ENCODE measurements around the gene ZNF350.

ZNF350 gene

DNA sequence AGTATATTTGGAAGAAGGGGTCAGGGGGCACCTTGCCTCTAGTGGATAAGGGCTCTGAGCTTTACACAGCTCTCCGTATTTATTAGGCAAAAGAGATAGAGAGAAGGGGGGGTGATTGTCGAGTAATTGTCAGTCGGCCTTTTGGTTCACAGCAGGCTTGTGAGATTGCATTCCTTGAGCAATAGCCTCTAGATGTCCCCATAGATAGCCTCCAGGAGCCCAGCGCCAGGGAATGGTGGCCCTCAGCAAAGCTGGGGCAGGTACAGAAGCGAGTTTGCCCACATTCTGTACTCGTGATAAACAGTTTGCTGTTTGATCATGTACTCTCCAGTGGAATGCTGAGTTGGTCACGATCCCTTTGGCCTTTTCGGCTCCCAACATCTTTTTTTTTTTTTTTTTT lies 54.7 kb downstream of the ZNF350 start:
- no peak for TF ChIP-seq CTCF (IDR thresholded peaks at IDR 0.05)
- H3K36me3 Mint-ChIP-seq (ENCODE audit: low read depth) = peaks cover 100% of the 10 kb centered on the region
- H3K9me3 Mint-ChIP-seq = peaks cover 98% of the 10 kb centered on the region
- H3K27ac Mint-ChIP-seq = no peak overlapping the region
- peaks cover 14% of the 10 kb centered on the region for H3K4me1 Mint-ChIP-seq
- peaks cover 8% of the 10 kb centered on the region for H3K27me3 Mint-ChIP-seq (ENCODE audit: low read depth, poor library complexity)
- no peak overlapping the region for H3K4me3 Mint-ChIP-seq
- no peak for DNase-seq

DNA sequence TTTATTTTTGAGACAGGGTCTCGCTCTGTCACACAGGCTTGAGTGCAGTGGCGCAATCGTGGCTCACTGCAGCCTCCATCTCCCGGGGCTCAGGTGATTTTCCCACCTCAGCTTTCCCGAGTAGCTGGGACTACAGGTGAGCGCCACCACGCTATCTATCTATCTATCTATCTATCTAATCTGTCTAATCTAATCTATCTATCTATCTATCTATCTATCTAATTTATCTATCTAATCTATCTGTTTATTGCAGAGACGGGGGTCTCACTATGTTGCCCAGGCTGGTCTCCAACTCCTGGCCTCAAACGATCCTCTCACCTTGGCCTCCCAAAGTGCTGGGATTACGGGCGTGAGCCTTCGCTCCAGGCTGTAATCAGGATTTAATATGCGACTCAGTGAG lies 58.8 kb downstream of the ZNF350 start:
- H3K4me3 Mint-ChIP-seq = peak overlapping the region; percentile 99
- no peak for TF ChIP-seq CTCF (IDR thresholded peaks at IDR 0.05)
- peaks cover 15% of the 10 kb centered on the region for H3K27me3 Mint-ChIP-seq (ENCODE audit: low read depth, poor library complexity)
- H3K36me3 Mint-ChIP-seq (ENCODE audit: low read depth) = peaks cover 72% of the 10 kb centered on the region
- H3K4me1 Mint-ChIP-seq = peaks cover 14% of the 10 kb centered on the region
- no peak for DNase-seq
- peaks cover 98% of the 10 kb centered on the region for H3K9me3 Mint-ChIP-seq
- peak overlapping the region; percentile 46 for H3K27ac Mint-ChIP-seq

GRCh38 chr19:51926784-51927741 lies 59.6 kb downstream of the ZNF350 start, which contains the start of gene ZNF613:
TSS of gene ZNF613 (plus strand) at chr19:51927472. CDS start at chr19:51936221, 8,749 bp downstream.
- Mint-ChIP-seq H3K27ac (peak within 1 kb of the TSS; percentile 91), H3K4me1 (peaks cover 14% of the 10 kb centered on the region), H3K9me3 (peaks cover 100% of the 10 kb centered on the region), H3K4me3 (peak within 1 kb of the TSS; percentile 99), H3K36me3 (ENCODE audit: low read depth) (peaks cover 64% of the 10 kb centered on the region), H3K27me3 (ENCODE audit: low read depth, poor library complexity) (peaks cover 18% of the 10 kb centered on the region)
- TF ChIP-seq CTCF (IDR thresholded peaks at IDR 0.05) = no peak
- peak; percentile 76 for DNase-seq

DNA sequence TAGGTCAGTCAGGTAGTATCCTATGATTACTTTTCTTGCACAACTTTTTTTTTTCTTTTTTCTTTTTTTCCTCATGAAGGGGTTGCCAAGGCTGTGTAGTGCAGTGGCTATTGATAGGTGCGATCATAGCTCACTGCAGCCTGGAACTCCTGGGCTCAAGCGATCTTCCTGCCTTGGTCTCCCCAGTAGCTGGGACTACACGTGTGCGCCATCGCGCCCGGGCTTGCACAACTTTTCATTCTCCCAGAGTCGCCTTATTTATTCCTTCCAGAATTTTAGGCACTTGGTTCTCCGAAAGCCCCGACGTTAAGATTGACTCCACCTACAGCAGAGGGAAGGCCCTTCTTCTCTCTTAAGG lies 60.2 kb downstream of the ZNF350 start:
- peaks cover 14% of the 10 kb centered on the region for H3K4me1 Mint-ChIP-seq
- peaks cover 100% of the 10 kb centered on the region for H3K9me3 Mint-ChIP-seq
- peak overlapping the region; percentile 91 for H3K27ac Mint-ChIP-seq
- TF ChIP-seq CTCF (IDR thresholded peaks at IDR 0.05) = no peak
- no peak for DNase-seq
- peaks cover 13% of the 10 kb centered on the region for H3K27me3 Mint-ChIP-seq (ENCODE audit: low read depth, poor library complexity)
- H3K4me3 Mint-ChIP-seq = peak overlapping the region; percentile 99
- peaks cover 57% of the 10 kb centered on the region for H3K36me3 Mint-ChIP-seq (ENCODE audit: low read depth)

DNA sequence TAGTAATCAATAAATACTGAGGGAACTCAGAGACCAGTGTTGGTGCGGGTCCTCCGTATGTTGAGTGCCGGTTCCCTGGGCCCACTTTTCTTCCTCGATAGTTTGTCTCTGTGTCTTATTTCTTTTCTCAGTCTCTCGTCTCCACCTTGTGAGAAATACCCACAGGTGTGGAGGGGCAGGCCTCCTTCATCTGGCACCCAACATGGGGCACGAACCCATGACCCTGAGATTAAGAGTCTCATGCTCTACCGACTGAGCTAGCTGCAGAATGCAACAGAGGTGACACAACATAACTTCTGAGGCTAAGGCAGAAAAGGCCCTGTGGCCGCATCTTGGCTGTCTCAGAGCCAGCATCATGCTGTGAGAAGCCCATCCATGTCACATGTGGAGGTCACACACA lies 64.7 kb downstream of the ZNF350 start:
- Mint-ChIP-seq H3K9me3 (peaks cover 99% of the 10 kb centered on the region), H3K4me3 (no peak overlapping the region), H3K36me3 (ENCODE audit: low read depth) (peaks cover 13% of the 10 kb centered on the region), H3K27ac (no peak overlapping the region), H3K27me3 (ENCODE audit: low read depth, poor library complexity) (peaks cover 13% of the 10 kb centered on the region), H3K4me1 (no peaks in the 10 kb centered on the region)
- no peak for TF ChIP-seq CTCF (IDR thresholded peaks at IDR 0.05)
- DNase-seq = peak; percentile 12
